HEK293 (cell line): ENCODE measurements around the gene FZD1.

Source experiments
- CTCF ChIA-PET: fragments of 350-600 bp; formaldehyde crosslinking; extraction: SDS; loops from one replicate; lab custom pipeline; 2021; ENCODE audit warnings: antibody characterized with exemption; lab: Yijun Ruan, JAX
- POLR2A ChIA-PET: fragments of 300-600 bp; formaldehyde crosslinking; extraction: SDS; loops from one replicate; lab custom pipeline; 2020; ENCODE audit warnings: antibody characterized with exemption, inconsistent platforms; lab: Yijun Ruan, JAX
- H3K27ac ChIP-seq: fragments of 200-500 bp; sonication (Bioruptor generic); 2 replicates; pipeline ENCODE4 v1.5.1; 2014; ENCODE audit warnings: low read depth, low read length, control low read depth, inconsistent platforms; ENCODE audit errors: extremely low read depth
- H3K36me3 ChIP-seq, 2 experiments: fragments of 200-500 bp in 1 of 2; sonication (Bioruptor generic) in 1 of 2; 1 replicate in 1 of 2; 2 replicates in 1 of 2; pipeline ENCODE4 v1.5.1; 2014 to 2017; ENCODE audit warnings: inconsistent platforms in 2 of 2, low read length in 2 of 2; ENCODE audit not compliant: control insufficient read depth in 2 of 2, insufficient read depth in 1 of 2
- H3K4me1 ChIP-seq: fragments of 200-500 bp; sonication (Bioruptor generic); 2 replicates; pipeline ENCODE4 v1.5.1; 2014; ENCODE audit warnings: mild to moderate bottlenecking, low read length, inconsistent platforms; ENCODE audit not compliant: control insufficient read depth, insufficient read depth
- H3K4me3 ChIP-seq: 2 replicates; pipeline ENCODE4 v1.5.1; 2011; ENCODE audit warnings: low read depth, mild to moderate bottlenecking, control low read depth, low read length, moderate library complexity
- H3K9me3 ChIP-seq: fragments of 200-500 bp; sonication (Bioruptor generic); 2 replicates; pipeline ENCODE4 v1.5.1; 2014; ENCODE audit warnings: low read depth, low read length, inconsistent platforms; ENCODE audit not compliant: control insufficient read depth, insufficient read depth
- EGR2 ChIP-seq: fragments of 450-650 bp; formaldehyde crosslinking; IDR thresholded peaks from 2 replicates; pipeline ENCODE4 v1.5.1; 2016; ENCODE audit warnings: low read depth, missing biosample characterization, missing genetic modification characterization
- MYNN ChIP-seq: fragments of 450-650 bp; formaldehyde crosslinking; IDR thresholded peaks from 2 replicates; pipeline ENCODE4 v1.5.1; 2016; ENCODE audit warnings: missing biosample characterization, missing genetic modification characterization, borderline replicate concordance
- REPIN1 ChIP-seq: fragments of 450-650 bp; formaldehyde crosslinking; IDR thresholded peaks from 2 replicates; pipeline ENCODE4 v1.5.1; 2017; ENCODE audit warnings: missing biosample characterization, missing genetic modification characterization, low read depth
- REST ChIP-seq: fragments of 450-650 bp; formaldehyde crosslinking; IDR thresholded peaks from 2 replicates; pipeline ENCODE4 v1.5.1; 2016; ENCODE audit warnings: missing biosample characterization, missing genetic modification characterization
- SCRT2 ChIP-seq: fragments of 450-650 bp; formaldehyde crosslinking; IDR thresholded peaks from 2 replicates; pipeline ENCODE4 v1.5.1; 2016; ENCODE audit warnings: missing biosample characterization, missing genetic modification characterization
- SP2 ChIP-seq: fragments of 450-650 bp; formaldehyde crosslinking; IDR thresholded peaks from 2 replicates; pipeline ENCODE4 v1.5.1; 2016; ENCODE audit warnings: missing biosample characterization, missing genetic modification characterization
- WT1 ChIP-seq: fragments of 450-650 bp; formaldehyde crosslinking; IDR thresholded peaks from 2 replicates; pipeline ENCODE4 v1.5.1; 2016; ENCODE audit warnings: missing biosample characterization, missing genetic modification characterization
- ZFP69B ChIP-seq: fragments of 450-650 bp; formaldehyde crosslinking; IDR thresholded peaks from 2 replicates; pipeline ENCODE4 v1.5.1; 2016; ENCODE audit warnings: missing biosample characterization, missing genetic modification characterization
- ZIC2 ChIP-seq: fragments of 450-650 bp; formaldehyde crosslinking; IDR thresholded peaks from 2 replicates; pipeline ENCODE4 v1.5.1; 2016; ENCODE audit warnings: missing biosample characterization, missing genetic modification characterization
- ZNF16 ChIP-seq: fragments of 450-650 bp; formaldehyde crosslinking; IDR thresholded peaks from 2 replicates; pipeline ENCODE4 v1.5.1; 2016; ENCODE audit warnings: low read depth, missing biosample characterization, missing genetic modification characterization
- ZNF214 ChIP-seq: fragments of 450-650 bp; formaldehyde crosslinking; IDR thresholded peaks from 2 replicates; pipeline ENCODE4 v1.5.1; 2017; ENCODE audit warnings: missing biosample characterization, mild to moderate bottlenecking, missing genetic modification characterization, borderline replicate concordance
- ZNF223 ChIP-seq: fragments of 450-650 bp; formaldehyde crosslinking; IDR thresholded peaks from 2 replicates; pipeline ENCODE4 v1.5.1; 2016; ENCODE audit warnings: missing biosample characterization, missing genetic modification characterization
- ZNF24 ChIP-seq: fragments of 450-650 bp; formaldehyde crosslinking; IDR thresholded peaks from 2 replicates; pipeline ENCODE4 v1.5.1; 2016; ENCODE audit warnings: missing biosample characterization, missing genetic modification characterization
- ZNF426 ChIP-seq: fragments of 450-650 bp; formaldehyde crosslinking; IDR thresholded peaks from 2 replicates; pipeline ENCODE4 v1.5.1; 2017; ENCODE audit warnings: missing biosample characterization, missing genetic modification characterization, mild to moderate bottlenecking, inconsistent platforms, moderate library complexity
- ZNF510 ChIP-seq: fragments of 450-650 bp; formaldehyde crosslinking; IDR thresholded peaks from 2 replicates; pipeline ENCODE4 v1.5.1; 2018; ENCODE audit warnings: mild to moderate bottlenecking, missing genetic modification characterization, missing biosample characterization; ENCODE audit not compliant: insufficient replicate concordance
- ZNF596 ChIP-seq: fragments of 450-650 bp; IDR thresholded peaks from 2 replicates; pipeline ENCODE4 v1.5.0; 2018; ENCODE audit warnings: missing biosample characterization, mild to moderate bottlenecking, missing genetic modification characterization, moderate library complexity
- ZNF600 ChIP-seq: fragments of 450-650 bp; formaldehyde crosslinking; IDR thresholded peaks from 2 replicates; pipeline ENCODE4 v1.5.1; 2016; ENCODE audit warnings: missing biosample characterization, missing genetic modification characterization
- ZNF654 ChIP-seq: fragments of 450-650 bp; formaldehyde crosslinking; IDR thresholded peaks from 2 replicates; pipeline ENCODE4 v1.5.1; 2016; ENCODE audit warnings: low read depth, missing biosample characterization, missing genetic modification characterization
- ZNF791 ChIP-seq: fragments of 450-650 bp; formaldehyde crosslinking; IDR thresholded peaks from 2 replicates; pipeline ENCODE4 v1.5.1; 2016; ENCODE audit warnings: missing biosample characterization, missing genetic modification characterization
- ZSCAN16 ChIP-seq: fragments of 450-650 bp; formaldehyde crosslinking; IDR thresholded peaks from 2 replicates; pipeline ENCODE4 v1.5.1; 2016; ENCODE audit warnings: missing biosample characterization, missing genetic modification characterization
- ZXDB ChIP-seq: fragments of 450-650 bp; formaldehyde crosslinking; IDR thresholded peaks from 2 replicates; pipeline ENCODE4 v1.5.1; 2016; ENCODE audit warnings: missing biosample characterization, missing genetic modification characterization
- TF ChIP-seq, protein P1 (sequence below): fragments of 450-650 bp; formaldehyde crosslinking; IDR thresholded peaks from 2 replicates; pipeline ENCODE4 v1.5.1; 2017; ENCODE audit warnings: missing biosample characterization, missing genetic modification characterization
- TF ChIP-seq, protein P2 (sequence below): fragments of 450-650 bp; formaldehyde crosslinking; IDR thresholded peaks from 2 replicates; pipeline ENCODE4 v1.5.1; 2016; ENCODE audit warnings: missing biosample characterization, missing genetic modification characterization

The FZD1 gene

GRCh38 chr7:91287371-91288084 is 23.3 kb downstream of the FZD1 start:
- Histone ChIP-seq H3K27ac (no peak overlapping the region), H3K36me3 (no peaks in the 10 kb centered on the region), H3K4me1 (0 out of 2 replicates have a peak, but pooled peaks cover 2% of the 10 kb centered on the region), H3K4me3 (no peak overlapping the region), H3K9me3 (no peaks in the 10 kb centered on the region)
- TF ChIP-seq ZNF24 (tag by site-specific recombination) = no peak
- no peak for TF ChIP-seq ZNF223 (tag by site-specific recombination)
- no peak for TF ChIP-seq WT1
- no peak for TF ChIP-seq ZNF426 (tag by site-specific recombination)
- no peak for TF ChIP-seq ZXDB (tag by site-specific recombination)
- TF ChIP-seq ZNF510 (tag by site-specific recombination) = no peak
- TF ChIP-seq ZFP69B (tag by site-specific recombination) = no peak
- no peak for TF ChIP-seq ZNF600 (tag by site-specific recombination)
- TF ChIP-seq, protein P1, sequence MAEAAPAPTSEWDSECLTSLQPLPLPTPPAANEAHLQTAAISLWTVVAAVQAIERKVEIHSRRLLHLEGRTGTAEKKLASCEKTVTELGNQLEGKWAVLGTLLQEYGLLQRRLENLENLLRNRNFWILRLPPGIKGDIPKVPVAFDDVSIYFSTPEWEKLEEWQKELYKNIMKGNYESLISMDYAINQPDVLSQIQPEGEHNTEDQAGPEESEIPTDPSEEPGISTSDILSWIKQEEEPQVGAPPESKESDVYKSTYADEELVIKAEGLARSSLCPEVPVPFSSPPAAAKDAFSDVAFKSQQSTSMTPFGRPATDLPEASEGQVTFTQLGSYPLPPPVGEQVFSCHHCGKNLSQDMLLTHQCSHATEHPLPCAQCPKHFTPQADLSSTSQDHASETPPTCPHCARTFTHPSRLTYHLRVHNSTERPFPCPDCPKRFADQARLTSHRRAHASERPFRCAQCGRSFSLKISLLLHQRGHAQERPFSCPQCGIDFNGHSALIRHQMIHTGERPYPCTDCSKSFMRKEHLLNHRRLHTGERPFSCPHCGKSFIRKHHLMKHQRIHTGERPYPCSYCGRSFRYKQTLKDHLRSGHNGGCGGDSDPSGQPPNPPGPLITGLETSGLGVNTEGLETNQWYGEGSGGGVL (tag by site-specific recombination) = no peak
- no peak for TF ChIP-seq SCRT2 (tag by site-specific recombination)
- TF ChIP-seq ZNF791 = no peak
- CTCF ChIA-PET = interaction anchor here (0.6 to 1.3 kb wide), 12 partner anchors 9 to 352 kb away, joined by 3 to 5 read pairs (median 3); no protein-coding TSS in a partner anchor
- POLR2A ChIA-PET = interaction anchor here (1.1 kb wide), 1 partner anchor 8 kb away, joined by 3 read pairs; no protein-coding TSS in a partner anchor

- 0 out of 2 replicates have a peak, but pooled peaks cover 2% of the 10 kb centered on the region for H3K4me1 ChIP-seq
- no peaks in the 10 kb centered on the region for H3K9me3 ChIP-seq
- H3K36me3 ChIP-seq = no peaks in the 10 kb centered on the region
- POLR2A ChIA-PET = interaction anchor here (1.1 kb wide), 1 partner anchor 9 kb away, joined by 3 read pairs; no protein-coding TSS in a partner anchor
- no peak overlapping the region for H3K27ac ChIP-seq
- TF ChIP-seq ZNF654 (0 out of 2 replicates have a peak, but pooled peaks have one; percentile 11), SP2 (tag by site-specific recombination) (no peak), MYNN (tag by site-specific recombination) (no peak), ZIC2 (tag by site-specific recombination) (0 out of 2 replicates have a peak, but pooled peaks have one; percentile 20)
- TF ChIP-seq, protein P2, sequence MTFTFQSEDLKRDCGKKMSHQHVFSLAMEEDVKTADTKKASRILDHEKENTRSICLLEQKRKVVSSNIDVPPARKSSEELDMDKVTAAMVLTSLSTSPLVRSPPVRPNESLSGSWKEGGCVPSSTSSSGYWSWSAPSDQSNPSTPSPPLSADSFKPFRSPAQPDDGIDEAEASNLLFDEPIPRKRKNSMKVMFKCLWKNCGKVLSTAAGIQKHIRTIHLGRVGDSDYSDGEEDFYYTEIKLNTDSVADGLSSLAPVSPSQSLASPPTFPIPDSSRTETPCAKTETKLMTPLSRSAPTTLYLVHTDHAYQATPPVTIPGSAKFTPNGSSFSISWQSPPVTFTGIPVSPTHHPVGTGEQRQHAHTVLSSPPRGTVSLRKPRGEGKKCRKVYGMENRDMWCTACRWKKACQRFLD (tag by site-specific recombination) = no peak
- H3K4me3 ChIP-seq = no peak overlapping the region
- CTCF ChIA-PET = interaction anchor here (0.6 to 1.3 kb wide), 12 partner anchors 9 to 1043 kb away, joined by 3 to 5 read pairs (median 3); no protein-coding TSS in a partner anchor
Measured at GRCh38 chr7:91288208-91288824, 24.1 kb downstream of the FZD1 start.

GRCh38 chr7:91289633-91290254 is 25.5 kb downstream of the FZD1 start:
- ChIA-PET POLR2A (no interaction called here), CTCF (no interaction called here)
- no peak overlapping the region for H3K4me3 ChIP-seq
- H3K4me1 ChIP-seq = 0 out of 2 replicates have a peak, but pooled peaks cover 2% of the 10 kb centered on the region
- no peaks in the 10 kb centered on the region for H3K36me3 ChIP-seq
- H3K9me3 ChIP-seq = no peaks in the 10 kb centered on the region
- no peak overlapping the region for H3K27ac ChIP-seq
- no peak for TF ChIP-seq ZSCAN16
- TF ChIP-seq EGR2 (tag by site-specific recombination) = no peak
- no peak for TF ChIP-seq ZNF16 (tag by site-specific recombination)
- TF ChIP-seq REST (tag by site-specific recombination) = no peak
- no peak for TF ChIP-seq ZNF214 (tag by site-specific recombination)
- no peak for TF ChIP-seq ZXDB (tag by site-specific recombination)
- no peak for TF ChIP-seq ZNF596 (tag by site-specific recombination)
- TF ChIP-seq REPIN1 (tag by site-specific recombination) = no peak
